GM18861 (cell line): Measurements from ENCODE around the gene OR6K3.
"Not testable (repeated sequence)": the region's sequence is repeated elsewhere in the genome, so short reads cannot be mapped to it uniquely, and the experiment has no call there.

Experiments used
- ATAC-seq: cut with Tn5 transposase; IDR thresholded peaks from one replicate; pipeline ENCODE4 v1.9.1; 2021; ENCODE audit not compliant: unreplicated experiment

The OR6K3 gene, protein sequence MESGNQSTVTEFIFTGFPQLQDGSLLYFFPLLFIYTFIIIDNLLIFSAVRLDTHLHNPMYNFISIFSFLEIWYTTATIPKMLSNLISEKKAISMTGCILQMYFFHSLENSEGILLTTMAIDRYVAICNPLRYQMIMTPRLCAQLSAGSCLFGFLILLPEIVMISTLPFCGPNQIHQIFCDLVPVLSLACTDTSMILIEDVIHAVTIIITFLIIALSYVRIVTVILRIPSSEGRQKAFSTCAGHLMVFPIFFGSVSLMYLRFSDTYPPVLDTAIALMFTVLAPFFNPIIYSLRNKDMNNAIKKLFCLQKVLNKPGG

DNA sequence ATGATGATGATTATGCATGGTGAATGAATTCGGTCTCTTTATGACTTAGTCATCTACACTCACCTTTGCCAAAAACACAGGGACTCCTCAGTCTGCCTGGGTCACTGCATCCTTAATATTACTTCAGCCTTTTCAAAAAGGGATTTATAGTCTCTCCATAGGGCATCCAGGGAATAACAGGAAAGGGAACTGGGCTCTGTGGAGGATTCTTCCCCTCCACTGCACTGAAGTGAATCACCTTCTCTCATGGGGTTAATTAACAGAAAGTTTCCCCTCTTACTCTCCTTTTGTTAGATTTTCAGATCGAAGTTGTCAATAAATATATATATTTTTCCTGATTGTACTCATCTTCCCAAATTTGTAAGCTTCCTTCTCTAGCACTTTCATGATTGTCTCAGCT lies at the start of gene OR6K3:
TSS of gene OR6K3 (minus strand) at position 101 of the 400 bp plus-strand sequence. CDS start 2,605 bp downstream, outside the sequence.
- no peak for ATAC-seq

DNA sequence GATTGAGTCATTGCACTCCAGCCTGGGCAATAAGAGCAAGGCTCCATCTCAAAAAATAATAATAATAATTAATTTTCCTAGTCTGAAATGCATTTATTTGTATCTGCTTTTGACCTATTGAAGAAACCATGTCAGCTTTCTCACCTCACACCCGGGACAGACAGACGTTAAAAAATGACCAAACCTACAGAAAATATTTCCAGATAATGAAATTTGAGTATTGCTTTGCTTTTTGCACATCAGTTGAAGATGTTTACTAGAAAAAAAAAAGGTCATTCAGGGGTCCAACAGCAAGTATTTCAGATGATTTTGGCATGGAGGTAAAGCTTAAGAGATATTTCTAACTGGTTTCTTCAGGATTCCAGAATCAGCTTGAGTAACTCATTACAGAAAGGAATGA lies 33.9 kb upstream of the OR6K3 start, which contains the start of gene OR6K6:
TSS of gene OR6K6 (plus strand) at position 301 of the 400 bp plus-strand sequence. CDS start 168 bp downstream, outside the sequence.
- no peak for ATAC-seq

DNA sequence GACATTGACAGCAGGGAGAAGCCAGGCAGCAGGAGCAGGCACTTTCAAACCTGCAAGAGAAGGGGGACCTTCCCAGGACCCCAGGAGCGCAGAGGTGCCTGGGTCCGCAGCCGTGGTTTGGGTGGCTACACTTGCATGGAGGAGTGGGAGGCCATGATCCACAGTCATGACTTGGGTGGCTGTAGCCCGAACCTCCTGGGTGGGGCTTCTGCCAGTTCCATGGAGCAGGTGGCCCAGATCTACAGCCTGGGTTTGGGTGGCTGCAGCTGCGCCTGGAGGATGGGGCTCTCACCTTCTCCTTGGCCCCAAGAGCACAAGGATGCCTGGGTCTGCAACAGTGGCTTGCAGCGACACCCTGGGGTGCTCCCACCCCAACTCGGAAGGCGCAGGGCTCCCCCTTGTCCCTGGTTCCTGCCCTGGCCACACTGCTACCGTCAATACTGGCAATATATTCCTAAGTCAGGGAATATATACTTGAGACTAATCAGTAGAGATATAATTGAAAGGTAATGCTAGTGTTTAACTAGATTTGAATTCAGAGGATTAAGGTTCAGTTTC lies 31.7 kb upstream of the OR6K3 start:
- ATAC-seq: no peak

DNA sequence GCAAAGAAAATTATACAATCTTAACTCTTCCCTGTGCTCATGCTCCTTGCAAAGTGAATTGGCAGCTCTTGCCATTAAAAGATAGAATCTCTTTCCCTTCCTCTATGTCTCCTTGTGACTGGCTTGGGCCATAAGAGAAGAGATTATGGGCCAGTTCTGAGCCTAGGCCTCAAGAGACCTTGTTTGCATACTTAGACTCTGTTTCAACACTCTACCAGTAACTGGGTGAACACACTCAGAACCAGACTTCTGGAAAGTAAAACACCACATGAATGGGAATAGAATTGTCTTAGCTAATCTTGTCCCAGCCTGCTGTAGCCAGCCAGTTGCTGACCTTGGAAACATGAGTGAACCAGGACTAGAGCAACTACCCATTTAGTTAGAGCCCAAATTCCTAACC lies 15.3 kb upstream of the OR6K3 start:
- ATAC-seq: no peak

DNA sequence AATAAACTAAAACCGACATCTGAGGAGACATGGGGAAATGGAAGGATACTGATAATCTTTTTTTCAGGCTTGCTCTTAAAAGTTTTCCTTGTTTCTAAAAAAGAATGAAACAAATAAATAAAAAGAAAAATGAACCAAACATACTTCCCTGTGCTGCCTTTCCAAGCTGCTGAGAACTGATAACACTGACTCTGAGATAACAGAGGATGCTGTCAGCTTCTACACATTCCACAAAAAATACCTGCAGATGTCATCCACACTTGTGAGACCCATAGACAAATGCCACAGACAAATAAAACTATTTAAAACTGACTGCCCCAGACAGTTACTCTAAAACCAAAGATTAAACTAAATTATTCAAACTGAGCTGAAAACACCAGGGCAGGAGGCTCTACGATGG lies 12.0 kb upstream of the OR6K3 start:
- ATAC-seq: no peak

DNA sequence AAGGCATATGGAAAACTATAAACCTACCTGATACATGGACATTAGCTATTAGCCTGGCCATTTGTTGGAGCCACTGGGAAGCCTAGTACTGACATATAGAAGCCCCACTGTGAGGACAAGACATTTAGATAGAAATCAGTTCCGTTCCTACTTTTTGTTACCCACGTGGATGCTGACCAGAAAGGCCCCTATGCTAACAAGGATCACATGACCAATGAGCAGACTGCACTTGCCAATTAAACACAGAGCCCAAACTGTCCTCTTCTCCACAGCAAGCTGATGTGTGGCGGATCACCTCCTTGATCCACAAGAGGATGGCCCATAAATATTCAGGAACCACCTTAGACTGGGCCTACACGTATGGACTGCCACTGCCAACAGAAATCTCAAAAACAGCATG lies 11.2 kb upstream of the OR6K3 start:
- no peak for ATAC-seq

DNA sequence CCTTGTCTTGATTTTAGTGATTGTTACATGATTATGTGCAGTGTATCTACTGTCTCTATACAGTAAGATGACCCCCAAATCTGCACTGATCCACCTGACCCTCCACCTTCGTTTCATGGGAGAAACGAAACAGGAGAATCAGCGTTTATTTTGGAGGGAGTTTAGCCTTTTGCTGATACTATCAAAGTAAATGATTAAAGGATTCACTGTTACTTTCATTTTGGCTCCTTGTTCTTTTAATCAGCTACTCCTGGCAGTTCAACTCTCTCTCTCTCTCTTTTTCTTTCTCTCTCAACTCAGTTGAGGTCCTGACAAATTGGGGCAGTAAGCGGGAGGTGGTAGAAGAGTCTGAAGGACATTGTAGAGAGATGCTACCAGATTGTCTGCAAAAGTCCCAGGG lies 9.9 kb upstream of the OR6K3 start:
- ATAC-seq: no peak

DNA sequence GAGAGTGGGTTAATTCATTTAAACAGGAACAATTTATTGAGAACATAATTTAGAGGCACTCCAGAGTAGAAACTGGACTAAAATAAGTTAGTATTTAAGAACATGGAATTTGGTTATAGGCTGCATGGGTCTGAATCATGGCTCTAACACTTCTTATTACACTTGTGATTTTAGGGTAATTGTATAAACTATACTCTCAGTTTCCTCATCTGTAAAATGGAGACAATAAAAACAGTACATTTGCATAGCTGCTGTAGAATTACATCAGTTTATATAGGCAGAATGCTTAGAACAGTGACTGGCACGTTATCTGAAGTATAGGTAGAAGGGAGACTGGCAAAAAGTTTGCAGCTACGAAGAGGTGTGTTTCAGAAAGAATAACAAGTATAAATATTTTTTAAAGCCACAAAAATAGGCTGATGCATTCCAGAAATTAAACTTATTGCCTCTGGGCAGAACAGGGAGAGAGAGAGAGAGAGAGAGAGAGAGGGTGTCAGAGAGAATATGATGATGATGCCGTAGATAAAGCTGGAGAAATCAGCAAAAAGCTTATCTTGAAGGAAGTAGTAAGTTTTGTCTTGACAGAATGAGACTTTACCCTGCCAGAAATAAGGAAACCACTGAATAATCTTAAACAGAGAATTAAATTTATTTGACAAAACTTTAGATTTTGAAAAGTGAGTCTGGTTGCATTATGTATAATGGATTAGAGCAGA lies 8.1 kb upstream of the OR6K3 start:
- ATAC-seq: no peak

DNA sequence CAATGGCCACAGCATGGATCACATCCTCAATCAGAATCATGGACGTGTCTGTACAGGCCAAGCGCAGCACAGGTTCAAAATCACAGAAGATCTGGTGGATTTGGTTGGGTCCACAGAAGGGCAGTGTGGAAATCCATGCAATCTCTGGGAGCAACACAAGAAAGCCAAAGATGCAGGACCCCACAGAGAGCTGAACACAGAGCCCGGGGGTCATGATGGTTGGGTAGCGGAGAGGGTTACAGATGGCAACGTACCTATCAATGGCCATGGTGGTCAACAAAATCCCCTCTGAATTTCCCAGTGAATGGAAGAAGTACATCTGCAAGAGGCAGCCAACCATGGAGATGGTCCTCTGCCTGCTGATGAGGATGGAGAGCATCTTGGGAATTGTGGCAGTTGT lies 3.9 kb upstream of the OR6K3 start:
- no peak for ATAC-seq

DNA sequence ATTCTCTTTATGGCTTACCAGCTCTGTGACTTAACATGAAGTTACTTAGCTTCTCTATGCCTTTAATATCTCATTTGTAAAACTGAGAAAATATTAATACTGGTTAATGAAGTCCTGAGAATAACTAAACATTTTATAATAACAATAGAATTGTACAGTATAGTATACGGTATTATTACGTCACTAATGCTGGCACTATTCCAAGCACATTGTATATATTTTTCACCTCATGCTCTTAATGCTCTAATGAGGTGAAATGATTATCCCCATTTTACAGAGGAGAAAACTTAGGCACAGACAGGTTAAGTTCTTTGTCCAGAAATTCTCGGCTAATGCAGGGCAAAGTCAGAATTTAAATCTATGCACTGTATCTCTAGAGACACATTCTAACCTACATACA lies 856 bp downstream of the OR6K3 start:
- no peak for ATAC-seq

DNA sequence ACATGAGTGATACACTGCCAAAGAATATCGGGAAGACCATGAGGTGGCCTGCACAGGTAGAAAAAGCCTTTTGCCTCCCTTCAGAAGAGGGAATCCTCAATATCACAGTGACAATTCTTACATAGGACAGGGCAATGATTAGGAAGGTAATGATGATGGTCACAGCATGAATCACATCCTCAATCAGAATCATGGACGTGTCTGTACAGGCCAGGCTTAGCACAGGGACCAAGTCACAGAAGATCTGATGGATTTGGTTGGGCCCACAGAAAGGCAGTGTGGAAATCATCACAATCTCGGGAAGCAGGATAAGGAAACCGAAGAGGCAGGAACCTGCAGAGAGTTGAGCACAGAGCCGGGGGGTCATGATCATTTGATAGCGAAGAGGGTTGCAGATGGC lies 3.2 kb downstream of the OR6K3 start:
- ATAC-seq: no peak

DNA sequence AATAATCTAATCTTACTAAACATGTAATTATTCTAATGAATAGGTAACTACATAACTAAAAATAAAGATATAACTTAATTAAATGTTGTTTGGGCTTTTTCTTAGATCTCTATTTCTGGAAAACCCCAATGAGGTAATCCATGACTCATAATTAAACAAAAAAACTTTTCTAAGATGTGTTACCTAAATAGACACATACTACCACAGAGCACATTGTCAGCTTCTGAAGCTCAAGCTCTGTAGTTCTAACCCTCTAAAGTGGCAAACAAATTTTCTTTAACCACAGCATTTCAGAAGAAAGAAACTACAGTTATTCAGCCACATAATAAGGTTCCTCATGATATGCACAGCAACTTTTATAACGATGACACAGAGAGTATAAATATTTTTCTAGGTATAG lies 4.2 kb downstream of the OR6K3 start:
- no peak for ATAC-seq

DNA sequence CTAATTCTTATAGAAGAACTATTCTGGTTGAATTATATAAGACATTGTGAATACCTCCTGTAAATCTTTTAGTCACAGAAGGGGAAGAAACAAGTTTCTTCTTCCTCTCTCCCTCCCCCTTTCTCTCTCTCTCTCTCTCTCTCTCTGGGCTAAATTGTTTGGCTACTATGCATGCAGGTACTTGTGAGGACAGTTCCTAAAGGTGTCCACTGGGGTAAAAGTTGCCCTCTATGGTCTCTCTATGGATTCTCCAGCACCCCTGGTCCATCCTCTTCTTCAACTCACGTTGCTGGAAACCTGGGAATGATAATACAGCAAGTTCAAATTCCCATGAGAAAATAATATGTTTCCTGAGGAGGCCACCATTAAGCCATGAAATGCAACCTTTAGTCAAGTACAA lies 5.8 kb downstream of the OR6K3 start:
- ATAC-seq: no peak

DNA sequence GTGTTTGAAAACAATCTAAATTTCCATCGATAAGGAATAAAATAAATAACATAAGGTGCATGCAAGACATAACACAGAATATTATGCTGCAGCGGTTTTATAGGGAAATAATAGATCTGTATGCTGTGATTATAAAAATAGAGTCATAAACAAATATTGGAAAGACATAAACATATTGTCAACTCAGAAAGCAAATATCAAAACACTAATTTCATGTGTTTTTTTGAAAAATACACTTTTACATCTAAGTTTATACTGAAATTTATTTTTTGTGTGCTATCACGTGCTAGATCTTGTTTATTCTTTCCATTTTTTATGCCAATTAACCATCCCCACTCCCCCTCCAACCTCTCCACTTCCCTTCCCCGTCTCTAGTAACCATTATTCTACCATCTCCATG lies 9.4 kb downstream of the OR6K3 start:
- no peak for ATAC-seq

DNA sequence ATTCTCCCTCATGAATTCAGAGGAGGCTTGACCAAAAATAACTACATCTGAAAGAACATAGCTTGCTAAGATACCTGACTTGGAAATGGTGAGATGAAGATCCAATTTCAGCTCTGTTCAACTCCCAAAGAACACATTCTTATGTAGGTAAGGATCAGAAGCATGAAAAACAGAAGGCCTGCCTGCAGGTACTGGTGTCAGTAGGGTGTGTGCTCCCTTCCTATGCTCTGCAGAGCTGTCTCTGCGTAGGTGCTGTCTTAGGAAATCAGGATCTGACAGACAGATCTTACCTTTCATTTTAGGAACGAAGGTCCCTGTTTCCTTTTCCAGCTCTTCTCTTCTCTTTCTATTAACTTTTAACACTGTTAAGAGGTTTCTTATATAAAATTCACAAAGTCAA lies 14.4 kb downstream of the OR6K3 start:
- ATAC-seq: no peak

DNA sequence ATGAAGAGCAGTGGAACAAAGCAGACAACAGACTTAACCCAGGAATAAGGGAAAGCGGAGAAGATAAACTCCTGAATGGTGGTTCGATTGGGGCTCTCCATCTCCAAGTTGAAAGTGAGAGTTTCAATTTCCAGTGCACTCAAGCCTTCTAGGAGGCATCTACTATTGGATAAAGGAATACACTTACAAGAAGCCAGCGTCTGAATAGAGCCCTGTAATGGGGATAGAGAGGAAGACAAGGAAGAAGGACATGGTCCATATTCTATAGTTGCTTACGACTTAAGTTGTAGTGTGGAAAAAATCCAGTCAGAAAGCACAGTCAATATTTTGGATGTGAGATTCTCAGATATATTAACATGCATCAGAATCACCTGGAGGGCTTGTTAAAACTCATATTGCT lies 20.0 kb downstream of the OR6K3 start, which contains the start of gene OR6K2:
TSS of gene OR6K2 (minus strand) at position 101 of the 400 bp plus-strand sequence. CDS start at position 101, 0 bp downstream.
- no peak for ATAC-seq

DNA sequence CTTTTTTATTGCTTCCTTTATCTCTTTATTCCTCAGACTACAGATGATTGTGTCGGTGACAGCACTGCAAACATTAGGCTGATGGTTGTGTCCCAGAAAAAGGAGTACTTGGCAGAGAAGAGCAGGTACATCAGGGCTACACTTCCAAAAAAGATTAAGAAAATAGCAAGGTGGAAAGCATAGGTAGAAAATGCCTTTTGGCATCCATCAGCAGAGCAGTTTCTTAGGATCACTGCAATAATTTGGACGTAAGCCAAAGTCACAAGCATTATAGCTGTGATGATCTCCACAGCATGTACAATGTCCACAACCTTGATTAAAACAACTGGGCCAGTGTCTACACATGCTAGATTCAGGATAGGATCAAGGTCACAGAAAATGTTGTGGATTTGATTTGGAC lies 25.9 kb downstream of the OR6K3 start:
- no peak for ATAC-seq

DNA sequence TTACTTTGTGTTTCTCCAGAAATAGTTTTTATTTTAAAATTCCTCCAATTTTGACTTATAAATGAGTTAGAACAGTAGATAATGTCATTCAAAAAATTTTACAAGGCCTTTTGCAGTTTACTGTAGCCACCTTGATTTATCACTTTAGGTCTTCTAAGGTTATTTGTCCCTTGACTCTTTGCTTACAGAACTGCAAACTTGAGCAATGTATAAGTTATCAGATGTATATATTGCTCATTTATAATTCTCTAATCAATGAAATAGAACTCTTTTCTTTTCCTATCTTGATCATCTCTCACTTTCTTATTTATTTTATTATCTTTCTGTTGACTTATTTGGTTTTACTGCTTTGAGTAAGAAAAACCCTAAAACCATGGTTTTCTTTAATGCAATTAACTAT lies 28.2 kb downstream of the OR6K3 start:
- no peak for ATAC-seq

DNA sequence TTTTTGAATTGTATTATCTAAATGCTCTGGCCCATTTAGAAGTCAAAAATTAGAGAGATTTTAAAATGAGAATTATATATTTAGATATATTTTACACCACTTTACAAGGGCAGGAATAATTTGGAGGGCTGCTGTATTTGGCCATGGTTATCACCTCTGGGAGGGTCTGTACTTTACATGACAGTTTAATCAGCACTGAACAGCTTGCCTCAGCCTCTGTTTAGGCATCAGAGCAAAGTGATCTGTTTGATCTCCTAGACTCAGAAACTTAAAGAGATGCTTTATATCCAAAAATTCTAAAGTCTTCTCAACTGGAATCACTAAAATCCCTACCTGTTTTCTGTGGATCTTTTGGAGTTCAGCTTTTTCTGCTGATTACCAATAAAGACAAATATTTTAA lies 28.6 kb downstream of the OR6K3 start:
- no peak for ATAC-seq

DNA sequence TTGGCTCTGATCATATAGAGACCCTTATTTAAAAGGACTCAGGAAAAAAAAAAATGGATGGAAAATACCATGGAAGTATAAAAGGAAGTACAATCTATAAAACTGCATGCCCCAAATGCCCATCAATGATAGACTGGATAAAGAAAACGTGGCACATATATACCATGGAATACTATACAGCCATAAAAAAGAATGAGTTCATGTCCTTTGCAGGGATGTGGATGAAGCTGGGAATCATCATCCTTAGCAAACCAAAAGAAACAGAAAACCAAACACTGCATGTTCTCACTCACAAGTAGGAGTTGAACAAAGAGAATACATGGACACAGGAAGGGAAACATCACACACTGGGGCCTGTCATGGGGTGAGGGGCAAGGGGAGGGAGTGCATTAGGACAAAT lies 29.4 kb downstream of the OR6K3 start:
- not testable (repeated sequence) for ATAC-seq

DNA sequence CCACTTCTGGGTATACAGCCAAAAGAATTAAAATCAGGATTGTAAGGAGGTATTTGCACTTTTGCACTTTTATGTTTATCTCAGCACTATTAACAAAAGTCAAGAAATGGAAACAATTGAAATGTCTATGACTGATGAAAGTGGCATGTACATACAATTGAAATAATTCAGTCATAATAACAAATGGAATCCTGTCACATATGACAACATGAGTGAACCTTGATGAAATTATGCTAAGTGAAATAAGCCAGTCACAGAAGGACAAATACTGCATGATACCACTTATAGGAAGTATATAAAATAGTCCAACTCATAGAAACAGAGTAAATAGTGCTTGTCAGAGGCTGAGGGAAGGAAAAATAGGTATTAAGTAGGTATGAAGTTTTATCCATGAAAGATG lies 30.6 kb downstream of the OR6K3 start:
- no peak for ATAC-seq

DNA sequence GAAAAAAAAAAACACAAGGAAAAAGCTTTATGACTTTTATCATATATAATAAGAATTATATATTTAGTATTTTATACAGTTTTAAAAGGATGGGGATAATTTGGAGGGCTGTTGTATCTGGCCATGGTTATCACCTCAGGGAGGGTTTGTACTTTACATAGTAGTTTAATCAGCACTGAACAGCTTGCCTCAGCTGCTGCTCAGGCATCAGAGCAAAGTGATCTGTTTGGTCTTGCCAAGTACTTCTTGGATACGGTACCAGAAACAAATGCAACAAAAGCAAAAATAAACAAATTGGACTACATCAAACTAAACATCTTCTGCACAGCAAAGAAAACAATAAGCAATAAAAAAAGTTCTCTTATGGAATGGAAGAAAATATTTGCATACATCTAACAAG lies 31.4 kb downstream of the OR6K3 start:
- ATAC-seq: no peak
